SK-N-MC (cell line): ENCODE data around the gene SUPT6H.

Source experiments
- EZH2 ChIP-seq: fragments of 200-600 bp; sonication (generic); IDR thresholded peaks from one replicate; pipeline ENCODE4 v1.6.1; 2017; ENCODE audit warnings: antibody characterized with exemption
- POLR2AphosphoS5 ChIP-seq: IDR thresholded peaks from 2 replicates; pipeline ENCODE4 v1.6.1; 2012; ENCODE audit warnings: mild to moderate bottlenecking, low read depth, low read length, borderline replicate concordance

- TF ChIP-seq EZH2 (no peak), POLR2AphosphoS5 (peak; percentile 68)
These were observed 66.6 kb downstream of the SUPT6H start, which contains the start of gene NEK8 for GRCh38 chr17:28728364-28729200.
